ENCODE measurements around the gene ANXA4.

DNA sequence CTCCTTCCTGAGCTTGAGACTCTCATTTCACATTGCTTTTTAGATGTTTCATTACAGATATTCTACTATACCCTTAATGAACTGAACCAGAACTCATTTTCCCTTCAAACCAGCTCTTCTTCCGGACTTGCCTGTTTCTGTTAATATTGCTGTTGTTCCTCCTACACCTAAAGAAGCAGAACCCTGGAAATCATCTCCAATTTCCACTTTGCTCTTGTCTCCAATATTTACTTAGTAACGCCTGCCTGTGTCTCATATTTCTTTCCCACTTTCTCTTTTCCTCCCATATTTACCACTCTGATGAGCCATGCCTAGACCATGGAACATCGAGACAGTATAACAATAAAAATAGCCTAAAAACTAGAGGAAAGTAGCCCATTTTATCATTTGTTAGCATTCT lies 69.7 kb downstream of the ANXA4 start:
- no peak for TF ChIP-seq GABPA (IDR thresholded peaks at IDR 0.05 in 1 of 2, conservative IDR thresholded peaks at IDR 0.05 in 1 of 2)
- TF ChIP-seq, protein P1, sequence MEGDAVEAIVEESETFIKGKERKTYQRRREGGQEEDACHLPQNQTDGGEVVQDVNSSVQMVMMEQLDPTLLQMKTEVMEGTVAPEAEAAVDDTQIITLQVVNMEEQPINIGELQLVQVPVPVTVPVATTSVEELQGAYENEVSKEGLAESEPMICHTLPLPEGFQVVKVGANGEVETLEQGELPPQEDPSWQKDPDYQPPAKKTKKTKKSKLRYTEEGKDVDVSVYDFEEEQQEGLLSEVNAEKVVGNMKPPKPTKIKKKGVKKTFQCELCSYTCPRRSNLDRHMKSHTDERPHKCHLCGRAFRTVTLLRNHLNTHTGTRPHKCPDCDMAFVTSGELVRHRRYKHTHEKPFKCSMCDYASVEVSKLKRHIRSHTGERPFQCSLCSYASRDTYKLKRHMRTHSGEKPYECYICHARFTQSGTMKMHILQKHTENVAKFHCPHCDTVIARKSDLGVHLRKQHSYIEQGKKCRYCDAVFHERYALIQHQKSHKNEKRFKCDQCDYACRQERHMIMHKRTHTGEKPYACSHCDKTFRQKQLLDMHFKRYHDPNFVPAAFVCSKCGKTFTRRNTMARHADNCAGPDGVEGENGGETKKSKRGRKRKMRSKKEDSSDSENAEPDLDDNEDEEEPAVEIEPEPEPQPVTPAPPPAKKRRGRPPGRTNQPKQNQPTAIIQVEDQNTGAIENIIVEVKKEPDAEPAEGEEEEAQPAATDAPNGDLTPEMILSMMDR (IDR thresholded peaks at IDR 0.05; ENCODE audit: low read depth, low read length, missing input control) = no peak
- TF ChIP-seq RAD21 (IDR thresholded peaks at IDR 0.05) = no peak
- no peak for TF ChIP-seq YY1 (IDR thresholded peaks at IDR 0.05)

Measured in liver (tissue), 3 donors.